Endometrial microvascular endothelial cells (primary cell): ENCODE data around the gene MAGEA12. TPM values are rescaled to one million over a fixed set of nuclear protein-coding genes. Genes with fewer than 3 reads are reported as not detected.
"Not testable (repeated sequence)": the region's sequence is repeated elsewhere in the genome, so short reads cannot be mapped to it uniquely, and the experiment has no call there.

Experiments used
- in situ Hi-C: cut with HindIII; loops from 2 replicates; pipeline ENCODE4 v1.10.0; 2017; ENCODE audit warnings: low sequenced_read_pairs, low pct_unique_long_range_greater_than_20kb; ENCODE audit errors: inconsistent ontology term
- total RNA-seq: library from RNA; depleted of rRNA; stranded (reverse); fragments of >200 nt; gene quantifications from one replicate; pipeline ENCODE4 v1.2.3, GENCODE V29; 2015; ENCODE audit errors: inconsistent ontology term

The MAGEA12 gene
- total RNA-seq, 1 donor from 2014 or later, result not detected

- in situ Hi-C loops, result not testable (repeated sequence)
Measured at GRCh38 chrX:152758918-152759317, 25.4 kb downstream of the MAGEA12 start, which contains the start of gene CSAG3. Gene CSAG3 (plus strand): TSS chrX:152759218.

DNA sequence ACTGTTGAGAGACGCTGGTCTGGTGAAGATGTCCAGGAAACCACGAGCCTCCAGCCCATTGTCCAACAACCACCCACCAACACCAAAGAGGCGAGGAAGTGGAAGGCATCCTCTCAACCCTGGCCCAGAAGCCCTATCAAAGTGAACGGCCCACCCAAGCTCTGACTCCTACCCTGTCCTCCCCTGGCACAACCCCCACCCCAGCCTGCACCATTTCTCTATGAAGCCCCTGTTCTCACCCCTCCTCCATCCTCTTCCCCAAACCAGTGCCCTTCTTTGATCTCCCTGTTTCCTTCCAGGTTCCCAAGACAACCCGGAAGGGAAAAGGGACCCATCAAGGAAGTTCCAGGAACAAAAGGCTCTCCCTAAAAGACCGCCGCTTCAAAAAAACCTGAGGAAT is 26.0 kb downstream of the MAGEA12 start:
- in situ Hi-C loops, result not testable (repeated sequence)

DNA sequence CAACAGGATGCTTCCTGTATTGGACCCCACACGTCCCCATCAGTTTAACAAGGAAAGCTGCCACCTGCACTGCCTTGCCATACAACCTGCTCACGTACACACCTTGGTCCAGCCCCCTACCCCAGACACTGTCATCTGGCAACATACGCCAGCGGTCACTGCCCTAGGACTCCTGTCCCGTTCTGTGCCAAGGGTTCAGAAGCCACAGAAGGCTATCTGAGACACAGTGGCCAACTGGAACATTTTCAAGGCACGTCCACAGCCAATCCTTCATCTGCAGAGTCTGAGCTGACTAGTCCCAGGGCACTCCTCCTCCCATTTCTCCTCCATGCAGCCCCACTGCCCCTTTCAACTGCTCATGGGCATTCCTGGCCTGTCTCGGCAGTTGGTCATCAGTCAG is 28.0 kb downstream of the MAGEA12 start:
- in situ Hi-C loops, result not testable (repeated sequence)

DNA sequence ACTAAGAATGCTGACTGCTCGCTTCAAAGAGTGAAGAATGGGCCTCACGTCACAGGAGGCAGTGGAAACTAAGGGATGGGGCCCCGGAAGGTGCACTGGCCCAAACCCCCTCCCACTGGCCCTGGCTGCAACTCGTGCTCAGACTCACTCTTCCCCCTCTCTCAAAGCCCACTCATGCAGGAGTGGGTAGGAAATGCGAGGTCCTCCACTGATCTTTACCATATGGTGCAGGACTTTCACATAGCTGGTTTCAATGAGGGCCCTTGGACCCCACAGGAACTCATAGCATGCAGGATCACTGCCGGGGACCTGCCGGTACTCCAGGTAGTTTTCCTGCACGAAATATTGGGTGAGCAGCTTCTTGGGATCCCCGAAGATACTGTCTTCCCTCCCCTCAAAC is 33.0 kb downstream of the MAGEA12 start:
- in situ Hi-C loops, result not testable (repeated sequence)

DNA sequence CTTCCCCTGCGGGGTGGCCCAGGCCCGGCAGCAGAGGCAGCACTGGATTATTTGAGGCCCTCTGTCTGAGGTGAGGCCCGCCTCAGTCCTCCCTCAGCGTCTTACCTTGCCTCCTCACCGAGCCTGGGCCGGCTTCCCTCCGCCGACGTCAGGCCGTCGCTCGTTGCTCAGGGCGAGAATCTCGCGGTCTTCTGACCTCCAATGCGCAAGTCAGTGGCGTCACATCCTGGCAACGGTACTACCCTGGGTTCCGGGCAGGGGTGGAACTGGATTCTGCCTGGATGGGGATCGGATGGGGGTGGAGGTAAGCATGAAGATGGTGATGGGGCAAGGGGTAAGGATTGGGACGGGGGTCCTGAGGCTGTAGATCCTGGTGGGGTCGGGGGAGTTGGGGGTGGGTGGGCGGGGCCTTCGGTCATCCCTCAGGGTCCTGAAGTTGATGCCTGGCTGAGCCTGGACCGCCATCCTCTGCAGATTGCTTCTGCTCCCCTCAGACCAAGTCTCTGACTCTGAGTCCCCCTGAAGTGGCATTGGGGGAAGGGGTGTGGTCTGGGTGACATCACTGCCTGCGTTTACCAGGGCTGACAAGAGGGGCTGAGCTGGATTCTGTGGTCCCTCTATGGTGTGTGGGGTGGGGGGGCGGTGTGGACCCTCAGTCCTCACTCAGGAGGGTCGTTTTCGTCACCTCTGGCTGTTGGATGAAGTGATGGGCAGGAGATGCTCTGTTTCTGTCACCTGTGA is 36.2 kb downstream of the MAGEA12 start, which contains the start of gene MAGEA6:
TSS of gene MAGEA6 (minus strand) at position 141 of the 741 bp plus-strand sequence. CDS start 2,039 bp downstream, outside the sequence.
- in situ Hi-C loops, result not testable (repeated sequence)

- in situ Hi-C loops, result not testable (repeated sequence)
Measured at GRCh38 chrX:152787062-152787461, 53.5 kb downstream of the MAGEA12 start.

Other genes starting within 250 kb of the MAGEA12 start
- gene GABRQ, start 95.9 kb upstream of the MAGEA12 start, total RNA-seq, result not detected
- not detected for gene MAGEA3, start 35.0 kb upstream of the MAGEA12 start, total RNA-seq
- not detected for gene CSAG2, start 24.5 kb upstream of the MAGEA12 start, total RNA-seq
- not detected for gene MAGEA2B, start 19.1 kb upstream of the MAGEA12 start, total RNA-seq
- gene CSAG1, start within 50 bp of the MAGEA12 start, total RNA-seq, result not detected
- gene MAGEA2, start 20.1 kb downstream of the MAGEA12 start, total RNA-seq, result not detected
- gene CSAG3, start 25.5 kb downstream of the MAGEA12 start, total RNA-seq, result not detected
- not detected for gene MAGEA6, start 35.9 kb downstream of the MAGEA12 start, total RNA-seq
- 23.4 TPM for gene CETN2, start 97.0 kb downstream of the MAGEA12 start, total RNA-seq
- 26.7 TPM for gene NSDHL, start 97.3 kb downstream of the MAGEA12 start, total RNA-seq
- 45.0 TPM for gene ZNF185, start 164.3 kb downstream of the MAGEA12 start, total RNA-seq